Tibial nerve (tissue), 4 donors: ENCODE results near the gene GOSR1.

Source experiments
- EP300 ChIP-seq, 2 donors: sonication (generic); formaldehyde crosslinking; IDR thresholded peaks; one replicate each; pipeline ENCODE4 v1.6.1; 2017; ENCODE audit warnings: antibody characterized with exemption in 2 of 2, mild to moderate bottlenecking in 1 of 2
- POLR2A ChIP-seq, 2 donors: fragments of 450-650 bp; IDR thresholded peaks; one replicate each; pipeline ENCODE4 v1.6.1; 2017; ENCODE audit warnings: antibody characterized with exemption in 2 of 2, mild to moderate bottlenecking in 2 of 2, moderate library complexity in 2 of 2
- TF ChIP-seq, protein P1 (sequence below), 5 experiments: fragments of 200-600 bp in 3 of 5; fragments of 450-650 bp in 2 of 5; sonication (generic) in 3 of 5; IDR thresholded peaks; one replicate each; pipeline ENCODE4 v1.5.1; 2016 to 2019; ENCODE audit warnings: antibody characterized with exemption in 5 of 5, mild to moderate bottlenecking in 3 of 5, moderate library complexity in 2 of 5

DNA sequence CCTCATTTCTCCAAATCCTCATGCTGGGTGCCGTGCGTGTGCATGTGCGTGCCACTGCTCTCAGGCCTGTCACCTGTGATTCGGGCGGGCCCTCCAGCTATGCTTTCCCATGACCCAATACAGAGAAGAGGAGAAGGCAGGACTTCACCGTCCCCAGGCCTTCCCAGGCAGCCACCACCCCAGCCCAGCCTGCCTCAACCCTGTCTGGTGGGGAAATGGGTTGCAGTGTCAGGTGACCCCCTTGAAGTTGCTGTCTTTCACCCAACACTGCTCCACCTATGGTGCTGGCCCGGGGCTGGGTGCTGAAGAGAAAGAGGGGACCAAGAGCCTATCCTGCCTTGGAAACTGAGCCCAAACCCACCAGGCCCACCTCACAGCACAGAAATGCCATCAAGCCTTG, 94.7 kb downstream of the GOSR1 start:
- TF ChIP-seq, protein P1, sequence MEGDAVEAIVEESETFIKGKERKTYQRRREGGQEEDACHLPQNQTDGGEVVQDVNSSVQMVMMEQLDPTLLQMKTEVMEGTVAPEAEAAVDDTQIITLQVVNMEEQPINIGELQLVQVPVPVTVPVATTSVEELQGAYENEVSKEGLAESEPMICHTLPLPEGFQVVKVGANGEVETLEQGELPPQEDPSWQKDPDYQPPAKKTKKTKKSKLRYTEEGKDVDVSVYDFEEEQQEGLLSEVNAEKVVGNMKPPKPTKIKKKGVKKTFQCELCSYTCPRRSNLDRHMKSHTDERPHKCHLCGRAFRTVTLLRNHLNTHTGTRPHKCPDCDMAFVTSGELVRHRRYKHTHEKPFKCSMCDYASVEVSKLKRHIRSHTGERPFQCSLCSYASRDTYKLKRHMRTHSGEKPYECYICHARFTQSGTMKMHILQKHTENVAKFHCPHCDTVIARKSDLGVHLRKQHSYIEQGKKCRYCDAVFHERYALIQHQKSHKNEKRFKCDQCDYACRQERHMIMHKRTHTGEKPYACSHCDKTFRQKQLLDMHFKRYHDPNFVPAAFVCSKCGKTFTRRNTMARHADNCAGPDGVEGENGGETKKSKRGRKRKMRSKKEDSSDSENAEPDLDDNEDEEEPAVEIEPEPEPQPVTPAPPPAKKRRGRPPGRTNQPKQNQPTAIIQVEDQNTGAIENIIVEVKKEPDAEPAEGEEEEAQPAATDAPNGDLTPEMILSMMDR (IDR thresholded peaks at IDR 0.05), result no peak
- TF ChIP-seq POLR2A (IDR thresholded peaks at IDR 0.05) (no peak), EP300 (IDR thresholded peaks at IDR 0.05) (no peak)
